Kidney (tissue), 14 donors: ENCODE data around the gene TRPC3. TPM values are rescaled to one million over a fixed set of nuclear protein-coding genes. Genes with fewer than 3 reads are reported as not detected.

ENCODE experiments used
- DNase-seq, 5 donors: peaks; one replicate each; pipeline ENCODE4 v3.0.0-alpha.2; 2013 to 2020
- FAIRE-seq: peaks from 2 replicates; lab custom pipeline; 2012; peaks lifted over from hg19 to GRCh38; lab: Jason Lieb, UNC
- H3K27ac ChIP-seq, 2 donors: one replicate each; pipeline ENCODE4 v1.7.0; 2013; ENCODE audit warnings: low read depth in 2 of 2, low read length in 2 of 2, inconsistent platforms in 1 of 2
- H3K27me3 ChIP-seq: one replicate; pipeline ENCODE4 v1.7.1; 2013; ENCODE audit warnings: low read length, inconsistent platforms; ENCODE audit not compliant: control insufficient read depth, insufficient read depth
- H3K36me3 ChIP-seq, 3 donors: one replicate each; pipeline versions ENCODE4 v1.7.0 to v1.7.1; 2013; ENCODE audit warnings: low read length in 3 of 3, control low read depth in 1 of 3, inconsistent platforms in 1 of 3; ENCODE audit not compliant: insufficient read depth in 3 of 3, control insufficient read depth in 2 of 3
- H3K4me1 ChIP-seq, 3 donors: one replicate each; pipeline versions ENCODE4 v1.7.0 to v1.7.1; 2013; ENCODE audit warnings: low read length in 3 of 3, inconsistent platforms in 1 of 3, low read depth in 1 of 3; ENCODE audit not compliant: control insufficient read depth in 2 of 3, insufficient read depth in 2 of 3
- H3K4me3 ChIP-seq, 3 donors: one replicate each; pipeline versions ENCODE4 v1.7.0 to v1.8.1; 2013; ENCODE audit warnings: low read length in 3 of 3, control low read depth in 1 of 3, inconsistent platforms in 1 of 3
- H3K9ac ChIP-seq, 3 donors: one replicate each; pipeline versions ENCODE4 v1.7.0 to v1.7.1; 2013; ENCODE audit warnings: low read length in 3 of 3, control low read depth in 1 of 3, inconsistent platforms in 1 of 3
- H3K9me3 ChIP-seq, 3 donors: one replicate each; pipeline versions ENCODE4 v1.7.0 to v1.7.1; 2013; ENCODE audit warnings: low read length in 3 of 3, control low read depth in 1 of 3, inconsistent platforms in 1 of 3; ENCODE audit not compliant: control insufficient read depth in 2 of 3, insufficient read depth in 1 of 3
- CTCF ChIP-seq: IDR thresholded peaks from 3 replicates; pipeline ENCODE4 v1.5.1; 2012; ENCODE audit warnings: mild to moderate bottlenecking, moderate library complexity, borderline replicate concordance; ENCODE audit not compliant: insufficient read depth; ENCODE audit errors: extremely low read depth
- intact Hi-C: fragments of 100-400 bp; cut with DNase I; formaldehyde crosslinking; loops from one replicate; pipeline ENCODE4 v1.11.1; 2022
- polyA plus RNA-seq: library from polyadenylated mRNA; stranded (reverse); fragments of 350-450 nt; fragmentation: Illumina TruSeq; extraction: RNeasy Lipid Tissue Mini Kit (QIAGEN cat#74804); gene quantifications from one replicate; pipeline ENCODE4 v1.2.3, GENCODE V29; 2014; ENCODE audit warnings: low read depth, low replicate concordance; ENCODE audit not compliant: insufficient read depth
- total RNA-seq: library from RNA; stranded (reverse); fragmentation: NEBNext Ultra II Directional; extraction: Animal tissue kit (Norgen Biotek cat#: 25700); gene quantifications from one replicate; pipeline ENCODE4 v1.2.1, GENCODE V29; 2021
- donor health status: control.
- donor health status: control.
- donor health status: control.
- donor health status: control.
- donor health status: control.
- donor health status: DM: yes; HTN: yes; CAD: no.
- donor health status: Normal renal cell carcinoma (clear cell type).

The TRPC3 gene
- total and polyA plus RNA-seq, 2 donors from 2014 or later: 0.17 to 0.44 TPM

GRCh38 chr4:121968859-121969258, 17.0 kb upstream of the TRPC3 start:
- Histone ChIP-seq H3K27ac (no peak overlapping the region), H3K36me3 (no peaks in the 10 kb centered on the region), H3K9me3 (no peaks in the 10 kb centered on the region), H3K4me1 (no peaks in the 10 kb centered on the region), H3K4me3 (no peak overlapping the region), H3K9ac (no peak overlapping the region), H3K27me3 (no peaks in the 10 kb centered on the region)
- no peak for TF ChIP-seq CTCF
- intact Hi-C loops: no loop called here
- no peak for DNase-seq
- FAIRE-seq: no peak

- Histone ChIP-seq H3K4me3 (no peak overlapping the region), H3K9me3 (no peaks in the 10 kb centered on the region), H3K27me3 (no peaks in the 10 kb centered on the region), H3K9ac (no peak overlapping the region), H3K27ac (no peak overlapping the region), H3K36me3 (no peaks in the 10 kb centered on the region), H3K4me1 (no peaks in the 10 kb centered on the region)
- intact Hi-C loops: no loop called here
- no peak for TF ChIP-seq CTCF
- DNase-seq (no peak), FAIRE-seq (no peak)
Measured at GRCh38 chr4:121964958-121965357, 13.1 kb upstream of the TRPC3 start.

GRCh38 chr4:121960818-121961217, 9.0 kb upstream of the TRPC3 start:
- Histone ChIP-seq H3K4me3 (no peak overlapping the region), H3K27me3 (no peaks in the 10 kb centered on the region), H3K4me1 (no peaks in the 10 kb centered on the region), H3K9me3 (no peaks in the 10 kb centered on the region), H3K36me3 (no peaks in the 10 kb centered on the region), H3K9ac (no peak overlapping the region), H3K27ac (no peak overlapping the region)
- intact Hi-C loops: no loop called here
- FAIRE-seq: no peak
- TF ChIP-seq CTCF: no peak
- no peak for DNase-seq

GRCh38 chr4:121958777-121959176, 6.9 kb upstream of the TRPC3 start:
- DNase-seq: no peak
- no peak for TF ChIP-seq CTCF
- Histone ChIP-seq H3K9ac (no peak overlapping the region), H3K36me3 (no peaks in the 10 kb centered on the region), H3K9me3 (no peaks in the 10 kb centered on the region), H3K27me3 (no peaks in the 10 kb centered on the region), H3K4me1 (no peaks in the 10 kb centered on the region), H3K27ac (no peak overlapping the region), H3K4me3 (no peak overlapping the region)
- no peak for FAIRE-seq
- intact Hi-C loops: no loop called here
